Activated effector memory CD4-positive, alpha-beta T cell treated with Interleukin-2 at 50 U/mL for 16 hours (primary cell): ENCODE results near the gene LHFPL6.

Experiments used
- DNase-seq: peaks from one replicate; pipeline ENCODE4 v3.0.0-alpha.2; 2020

Gene LHFPL6

GRCh38 chr13:39296193-39296592 is 306.8 kb downstream of the LHFPL6 start:
- DNase-seq: no peak
